ENCODE results near the gene SRRT. TPM values are rescaled to one million over a fixed set of nuclear protein-coding genes. Genes with fewer than 3 reads are reported as not detected.
A peak's percentile ranks its signal among the peaks of the same experiment; 100 is the strongest.

Gene SRRT
- total and polyA plus RNA-seq, 7 experiments from 2014 or later, result 43.6 to 271 (median 255) TPM

DNA sequence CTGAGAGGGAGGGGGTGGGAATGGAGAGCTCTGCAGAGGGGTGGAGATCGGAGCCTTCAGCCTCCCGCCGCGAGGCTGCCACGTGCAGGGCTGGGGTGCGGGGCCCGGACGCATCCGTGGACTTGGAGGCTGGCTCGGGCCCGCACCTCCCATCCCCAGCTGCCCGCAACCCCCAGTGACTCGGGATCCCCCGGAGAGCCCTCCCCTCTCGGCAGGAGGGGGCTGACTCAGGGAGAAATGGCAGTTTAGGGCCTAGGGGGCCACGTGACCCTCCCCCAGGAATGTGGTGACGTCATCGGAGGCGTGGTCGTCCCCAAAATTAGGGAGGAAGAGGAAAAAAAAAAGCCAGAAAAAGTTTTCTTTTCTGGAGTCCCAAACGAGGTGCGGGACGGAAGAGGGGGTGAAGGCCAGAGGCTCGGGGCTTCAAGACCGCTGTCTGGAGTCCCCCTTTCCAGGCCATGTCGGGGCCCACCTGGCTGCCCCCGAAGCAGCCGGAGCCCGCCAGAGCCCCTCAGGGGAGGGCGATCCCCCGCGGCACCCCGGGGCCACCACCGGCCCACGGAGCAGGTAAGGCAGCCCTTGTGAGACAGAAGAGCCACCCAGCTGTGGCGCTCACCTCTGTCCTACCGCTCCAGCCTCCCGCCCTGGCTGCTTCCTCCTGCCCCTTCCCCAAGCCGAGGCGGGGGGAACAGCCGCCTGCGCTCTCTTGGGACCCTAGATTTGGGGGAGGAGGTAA lies 7.7 kb upstream of the SRRT start, which contains the start of gene TRIP6:
Gene TRIP6 (plus strand): TSS at position 348 of the 736 bp plus-strand sequence. CDS start 111 bp downstream, at position 459.
- H3K36me3 Mint-ChIP-seq, result peaks cover 0 to 20% (median 4%) of the 10 kb centered on the region in 5 donors
- intact Hi-C loops (cut with micrococcal nuclease), result loop anchor here (1.0 to 5.0 kb wide), 3 partner anchors 8 to 160 kb away; partner anchors contain the start of genes POP7 (in 1 of the 2), SLC12A9 (in 1 of the 2) and SRRT (in 1 of the 2)
- H3K27ac Mint-ChIP-seq, result peak within 1 kb of the TSS; percentile 62 to 95 (median 84)
- Histone ChIP-seq H3K4me1 (ENCODE audit: control insufficient read depth in 2 of 2, insufficient read depth in 2 of 2, low read length in 2 of 2) (peaks cover 0 to 25% of the 10 kb centered on the region in 2 donors), H3K27ac (ENCODE audit: low read depth, low read length) (peak within 1 kb of the TSS; percentile 80), H3K9me3 (ENCODE audit: control insufficient read depth in 2 of 3, low read length in 3 of 3) (no peaks in the 10 kb centered on the region), H3K36me3 (ENCODE audit: control insufficient read depth in 2 of 3, insufficient read depth in 3 of 3, low read length in 3 of 3) (peaks cover 0 to 20% (median 0%) of the 10 kb centered on the region in 3 experiments), H3K27me3 (ENCODE audit: control insufficient read depth in 2 of 2, insufficient read depth in 2 of 2, low read length in 2 of 2) (no peaks in the 10 kb centered on the region), H3K4me3 (ENCODE audit: low read length) (peak within 1 kb of the TSS; percentile 46)
- H3K4me3 Mint-ChIP-seq, result peak within 1 kb of the TSS; percentile 69 to 92 (median 80)
- ChIA-PET POLR2A (interaction anchor here (0.6 to 1.2 kb wide), 3 partner anchors 8 to 325 kb away, joined by 3 to 5 read pairs (median 3); partner anchors contain the start of genes SLC12A9 and SRRT), CTCF (no interaction called here)
- DNase-seq (peak in 4 of 9 donors; percentile 18 to 83 (median 36)), ATAC-seq (peak; percentile 44)
- H3K9me3 Mint-ChIP-seq, result no peaks in the 10 kb centered on the region
- no peaks in the 10 kb centered on the region for H3K27me3 Mint-ChIP-seq
- H3K4me1 Mint-ChIP-seq, result peaks cover 0 to 17% (median 11%) of the 10 kb centered on the region in 7 donors

DNA sequence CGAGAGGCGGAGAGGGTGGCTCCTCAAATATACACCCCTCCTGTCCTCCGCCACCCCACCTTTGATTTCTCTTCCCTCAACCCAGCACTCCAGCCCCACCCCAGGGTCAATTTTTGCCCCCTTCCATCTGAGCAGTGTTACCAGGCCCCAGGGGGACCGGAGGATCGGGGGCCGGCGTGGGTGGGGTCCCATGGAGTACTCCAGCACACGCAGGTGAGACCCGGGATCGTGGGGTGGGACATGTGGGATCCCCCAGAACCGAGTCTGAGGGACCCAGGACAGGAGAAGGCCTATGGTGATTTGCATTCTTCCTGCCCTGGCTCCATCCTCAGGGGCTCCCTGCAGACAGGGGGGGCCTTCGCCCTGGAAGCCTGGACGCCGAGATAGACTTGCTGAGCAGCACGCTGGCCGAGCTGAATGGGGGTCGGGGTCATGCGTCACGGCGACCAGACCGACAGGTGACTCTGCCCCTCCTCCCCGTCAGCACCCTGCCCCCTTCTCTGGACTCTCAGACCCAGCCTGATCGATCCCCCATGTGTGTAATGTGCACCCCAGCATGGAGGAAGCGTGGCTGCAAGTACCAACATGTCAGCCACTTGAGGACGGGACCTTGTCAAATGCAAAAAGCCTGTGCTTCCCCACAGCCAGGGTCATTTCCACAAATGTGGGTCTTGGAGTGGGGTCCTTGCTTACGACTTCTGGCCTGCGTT lies 7.0 kb upstream of the SRRT start:
- no peaks in the 10 kb centered on the region for H3K9me3 ChIP-seq (ENCODE audit: control insufficient read depth in 2 of 3, low read length in 3 of 3)
- peaks cover 0 to 25% of the 10 kb centered on the region in 2 donors for H3K4me1 ChIP-seq (ENCODE audit: control insufficient read depth in 2 of 2, insufficient read depth in 2 of 2, low read length in 2 of 2)
- ATAC-seq, result no peak
- no peak for DNase-seq
- peak overlapping the region; percentile 80 for H3K27ac ChIP-seq (ENCODE audit: low read depth, low read length)
- Mint-ChIP-seq H3K9me3 (peaks cover 0 to 2% (median 0%) of the 10 kb centered on the region in 11 donors), H3K4me3 (peak overlapping the region in 8 of 10 donors; percentile 23 to 92 (median 71)), H3K4me1 (peaks cover 0 to 18% (median 10%) of the 10 kb centered on the region in 7 donors), H3K27ac (peak overlapping the region in 8 of 9 donors; percentile 49 to 84 (median 81)), H3K27me3 (no peaks in the 10 kb centered on the region), H3K36me3 (peaks cover 0 to 20% (median 7%) of the 10 kb centered on the region in 5 donors)
- H3K4me3 ChIP-seq (ENCODE audit: low read length), result no peak overlapping the region
- intact Hi-C loops (cut with micrococcal nuclease), result loop anchor here (1.0 to 5.0 kb wide), 3 partner anchors 7 to 161 kb away; partner anchors contain the start of genes POP7 (in 1 of the 2), SLC12A9 (in 1 of the 2) and SRRT (in 1 of the 2)
- peaks cover 0 to 12% (median 0%) of the 10 kb centered on the region in 3 experiments for H3K36me3 ChIP-seq (ENCODE audit: control insufficient read depth in 2 of 3, insufficient read depth in 3 of 3, low read length in 3 of 3)
- CTCF ChIA-PET, result no interaction called here
- POLR2A ChIA-PET, result interaction anchor here (1.0 kb wide), 1 partner anchor 15 kb away, joined by 3 read pairs; the partner anchor contains the start of gene SLC12A9
- no peaks in the 10 kb centered on the region for H3K27me3 ChIP-seq (ENCODE audit: control insufficient read depth in 2 of 2, insufficient read depth in 2 of 2, low read length in 2 of 2)

DNA sequence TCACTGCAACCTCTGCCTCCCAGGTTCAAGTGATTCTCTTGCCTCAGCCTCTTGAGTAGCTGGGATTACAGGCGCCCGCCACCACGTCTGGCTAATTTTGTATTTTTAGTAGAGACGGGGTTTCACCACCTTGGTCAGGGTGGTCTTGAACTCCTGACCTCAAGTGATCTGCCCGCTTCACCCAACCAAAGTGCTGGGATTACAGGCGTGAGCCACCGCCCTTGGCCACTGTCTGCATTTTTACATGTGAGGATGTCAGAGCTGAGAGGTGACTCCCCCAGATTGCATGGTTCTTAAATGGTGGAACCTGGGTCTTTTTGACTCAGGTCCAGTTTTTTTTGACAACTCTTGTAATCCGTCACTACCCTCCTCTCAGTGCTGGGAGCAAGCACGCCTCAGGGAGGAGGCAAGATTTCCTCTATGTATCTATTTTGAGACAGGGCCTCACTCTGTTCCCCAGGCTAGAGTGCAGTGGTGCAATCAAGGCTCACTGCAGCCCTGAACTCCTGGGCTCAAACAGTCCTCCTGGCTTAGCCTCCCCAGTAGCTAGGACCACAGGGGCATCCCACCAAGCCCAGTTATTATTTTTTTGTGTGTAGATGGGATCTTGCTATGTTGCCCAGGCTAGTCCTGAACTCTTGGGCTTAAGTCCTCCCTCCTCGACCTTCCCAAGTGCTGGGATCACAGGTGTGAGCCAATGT lies 1.2 kb upstream of the SRRT start:
- Mint-ChIP-seq H3K4me1 (peaks cover 17 to 47% (median 42%) of the 10 kb centered on the region in 7 donors), H3K27ac (peak overlapping the region; percentile 97 to 99 (median 98)), H3K36me3 (peaks cover 9 to 24% (median 12%) of the 10 kb centered on the region in 5 donors), H3K27me3 (no peaks in the 10 kb centered on the region), H3K4me3 (peak overlapping the region; percentile 96 to 100 (median 98)), H3K9me3 (peaks cover 0 to 6% (median 0%) of the 10 kb centered on the region in 11 donors)
- Histone ChIP-seq H3K27ac (ENCODE audit: low read depth, low read length) (peak overlapping the region; percentile 94), H3K4me1 (ENCODE audit: control insufficient read depth in 2 of 2, insufficient read depth in 2 of 2, low read length in 2 of 2) (peaks cover 22 to 27% of the 10 kb centered on the region in 2 donors), H3K36me3 (ENCODE audit: control insufficient read depth in 2 of 3, insufficient read depth in 3 of 3, low read length in 3 of 3) (peaks cover 0 to 14% (median 6%) of the 10 kb centered on the region in 3 experiments), H3K4me3 (ENCODE audit: low read length) (peak overlapping the region; percentile 78), H3K27me3 (ENCODE audit: control insufficient read depth in 2 of 2, insufficient read depth in 2 of 2, low read length in 2 of 2) (no peaks in the 10 kb centered on the region), H3K9me3 (ENCODE audit: control insufficient read depth in 2 of 3, low read length in 3 of 3) (no peaks in the 10 kb centered on the region)
- ChIA-PET CTCF (no interaction called here), POLR2A (interaction anchor here (1.1 to 7.6 kb wide), 7 partner anchors 12 to 288 kb away, joined by 3 to 161 read pairs (median 4); partner anchors contain the start of genes FBXO24, LRCH4, POP7 and SLC12A9)
- intact Hi-C loops (cut with micrococcal nuclease), result loop anchor here (1.0 to 10.0 kb wide), 4 partner anchors 21 to 371 kb away; partner anchors contain the start of genes FIS1 (in 1 of the 2), PLOD3 (in 1 of the 2) and SLC12A9 (in 1 of the 2)
- no peak for ATAC-seq
- no peak for DNase-seq

DNA sequence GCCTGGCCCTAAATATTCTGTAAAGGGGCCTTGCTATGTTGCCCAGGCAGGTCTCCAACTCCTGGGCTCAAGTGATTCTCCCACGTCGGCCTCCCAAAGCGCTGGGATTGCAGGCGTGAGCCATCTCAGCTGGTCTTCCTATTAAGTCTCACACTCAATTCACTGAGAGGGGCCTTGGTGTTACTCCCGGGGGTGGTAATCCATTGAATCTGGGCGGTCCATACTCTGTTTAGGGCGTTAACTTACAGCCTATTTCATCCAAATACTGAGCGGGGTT lies 665 bp upstream of the SRRT start:
- Mint-ChIP-seq H3K4me3 (peak overlapping the region; percentile 96 to 100 (median 98)), H3K27ac (peak overlapping the region; percentile 97 to 99 (median 98)), H3K9me3 (peaks cover 0 to 6% (median 0%) of the 10 kb centered on the region in 11 donors), H3K36me3 (peaks cover 9 to 26% (median 12%) of the 10 kb centered on the region in 5 donors), H3K27me3 (no peaks in the 10 kb centered on the region), H3K4me1 (peaks cover 22 to 50% (median 47%) of the 10 kb centered on the region in 7 donors)
- Histone ChIP-seq H3K4me1 (ENCODE audit: control insufficient read depth in 2 of 2, insufficient read depth in 2 of 2, low read length in 2 of 2) (peaks cover 22 to 27% of the 10 kb centered on the region in 2 donors), H3K36me3 (ENCODE audit: control insufficient read depth in 2 of 3, insufficient read depth in 3 of 3, low read length in 3 of 3) (peaks cover 0 to 14% (median 6%) of the 10 kb centered on the region in 3 experiments), H3K9me3 (ENCODE audit: control insufficient read depth in 2 of 3, low read length in 3 of 3) (no peaks in the 10 kb centered on the region), H3K27ac (ENCODE audit: low read depth, low read length) (peak overlapping the region; percentile 94), H3K27me3 (ENCODE audit: control insufficient read depth in 2 of 2, insufficient read depth in 2 of 2, low read length in 2 of 2) (no peaks in the 10 kb centered on the region), H3K4me3 (ENCODE audit: low read length) (peak overlapping the region; percentile 78)
- ChIA-PET POLR2A (interaction anchor here (1.5 to 7.6 kb wide), 5 partner anchors 13 to 211 kb away, joined by 4 to 161 read pairs (median 13); partner anchors contain the start of genes POP7, SLC12A9, TRIM56 and UFSP1), CTCF (no interaction called here)
- DNase-seq (no peak), ATAC-seq (no peak)
- intact Hi-C loops (cut with micrococcal nuclease), result loop anchor here (1.0 to 10.0 kb wide), 4 partner anchors 21 to 371 kb away; partner anchors contain the start of genes FIS1 (in 1 of the 2), PLOD3 (in 1 of the 2) and SLC12A9 (in 1 of the 2)

DNA sequence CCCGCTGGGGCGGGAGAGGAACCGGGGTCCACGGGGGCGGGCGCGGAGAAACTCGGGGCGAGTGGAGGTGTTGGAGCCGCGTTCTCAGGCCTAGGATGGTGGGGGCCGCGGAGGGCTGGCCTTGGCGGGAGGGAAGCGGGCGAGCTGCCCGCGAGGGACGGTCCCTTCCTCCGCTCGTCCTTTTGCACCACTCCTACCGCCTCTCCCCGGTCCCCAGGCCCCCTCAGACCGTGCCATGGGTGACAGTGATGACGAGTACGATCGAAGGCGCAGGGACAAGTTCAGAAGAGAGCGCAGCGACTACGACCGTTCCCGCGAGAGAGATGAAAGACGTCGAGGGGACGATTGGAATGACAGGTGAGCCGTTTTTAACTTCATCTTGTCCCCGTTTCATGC lies 451 bp downstream of the SRRT start:
- CTCF ChIA-PET, result interaction anchor here (1.0 to 1.5 kb wide), 3 partner anchors 12 to 170 kb away, joined by 3 to 6 read pairs (median 3); partner anchors contain the start of gene SLC12A9
- peaks cover 0 to 6% (median 0%) of the 10 kb centered on the region in 11 donors for H3K9me3 Mint-ChIP-seq
- H3K4me3 ChIP-seq (ENCODE audit: low read length), result peak overlapping the region; percentile 78
- peak overlapping the region; percentile 96 to 100 (median 98) for H3K4me3 Mint-ChIP-seq
- H3K4me1 Mint-ChIP-seq, result peaks cover 32 to 59% (median 57%) of the 10 kb centered on the region in 7 donors
- peak; percentile 23 for ATAC-seq
- intact Hi-C loops (cut with micrococcal nuclease), result loop anchor here (1.0 to 10.0 kb wide), 9 partner anchors 8 to 447 kb away; partner anchors contain the start of genes SLC12A9 (in 2 of the 2), UFSP1 (in 2 of the 2), FIS1 (in 1 of the 2) and MEPCE (in 1 of the 2)
- no peaks in the 10 kb centered on the region for H3K9me3 ChIP-seq (ENCODE audit: control insufficient read depth in 2 of 3, low read length in 3 of 3)
- peaks cover 3 to 22% (median 6%) of the 10 kb centered on the region in 3 experiments for H3K36me3 ChIP-seq (ENCODE audit: control insufficient read depth in 2 of 3, insufficient read depth in 3 of 3, low read length in 3 of 3)
- H3K27me3 Mint-ChIP-seq, result no peaks in the 10 kb centered on the region
- H3K27ac Mint-ChIP-seq, result peak overlapping the region; percentile 97 to 99 (median 98)
- peaks cover 9 to 34% (median 17%) of the 10 kb centered on the region in 5 donors for H3K36me3 Mint-ChIP-seq
- H3K27ac ChIP-seq (ENCODE audit: low read depth, low read length), result peak overlapping the region; percentile 94
- H3K27me3 ChIP-seq (ENCODE audit: control insufficient read depth in 2 of 2, insufficient read depth in 2 of 2, low read length in 2 of 2), result no peaks in the 10 kb centered on the region
- POLR2A ChIA-PET, result interaction anchor here (0.6 to 7.6 kb wide), 19 partner anchors 8 to 1996 kb away, joined by 3 to 161 read pairs (median 4); partner anchors contain the start of genes FBXO24, LRCH4, PLOD3 and SLC12A9
- peak in 4 of 9 donors; percentile 22 to 49 (median 29) for DNase-seq
- peaks cover 22 to 30% of the 10 kb centered on the region in 2 donors for H3K4me1 ChIP-seq (ENCODE audit: control insufficient read depth in 2 of 2, insufficient read depth in 2 of 2, low read length in 2 of 2)

Measured in naive thymus-derived CD4-positive, alpha-beta T cell (primary cell).